Left lung (tissue), 10 donors: Measurements from ENCODE around the gene POLA1. TPM values are rescaled to one million over a fixed set of nuclear protein-coding genes. Genes with fewer than 3 reads are reported as not detected.

Experiments used
- ATAC-seq: fragments of 200-7000 bp; cut with Tn5 transposase; one replicate; pipeline ENCODE4 v1.9.1; 2020; ENCODE audit warnings: moderate library complexity
- DNase-seq, 4 donors: peaks; one replicate each; pipeline ENCODE4 v3.0.0-alpha.2; 2013 to 2020
- H3K27ac ChIP-seq, 2 donors: fragments of 200-600 bp; sonication (generic) in 1 of 2; one replicate each; pipeline versions ENCODE4 v1.5.0 to v1.8.0; 2020 to 2021
- H3K27me3 ChIP-seq, 2 donors: fragments of 200-600 bp; sonication (generic) in 1 of 2; one replicate each; pipeline versions ENCODE4 v1.5.0 to v1.8.0; 2020 to 2021
- H3K36me3 ChIP-seq, 2 donors: fragments of 200-600 bp; sonication (generic) in 1 of 2; one replicate each; pipeline versions ENCODE4 v1.5.0 to v1.8.0; 2020 to 2021
- H3K4me1 ChIP-seq, 2 donors: fragments of 200-600 bp; one replicate each; pipeline ENCODE4 v1.8.0; 2021
- H3K4me3 ChIP-seq, 2 donors: fragments of 200-600 bp; sonication (generic) in 1 of 2; one replicate each; pipeline versions ENCODE4 v1.5.0 to v1.8.0; 2020 to 2021; ENCODE audit warnings: mild to moderate bottlenecking in 1 of 2
- H3K9me3 ChIP-seq, 2 donors: fragments of 200-600 bp; sonication (generic) in 1 of 2; one replicate each; pipeline versions ENCODE4 v1.5.0 to v1.8.0; 2020 to 2021
- intact Hi-C, 2 donors: fragments of 100-400 bp; cut with DNase I; formaldehyde crosslinking; loops; one replicate each; pipeline versions ENCODE4 v1.11.2 to v1.14.2; 2022
- polyA plus RNA-seq, 6 donors: library from polyadenylated mRNA; unstranded; fragments of 120-200 nt; gene quantifications; one replicate each; pipeline ENCODE4 v1.2.1, GENCODE V29; 2013; ENCODE audit not compliant: insufficient read length in 6 of 6
- total RNA-seq, 2 donors: library from RNA; stranded (reverse); fragmentation: NEBNext Ultra II Directional; extraction: Animal tissue kit (Norgen Biotek cat#: 25700); gene quantifications; one replicate each; pipeline ENCODE4 v1.2.1, GENCODE V29; 2021
- TF ChIP-seq, protein P1 (sequence below), 2 donors: fragments of 200-600 bp; sonication (generic) in 1 of 2; IDR thresholded peaks; one replicate each; pipeline versions ENCODE4 v1.5.0 to v1.8.0; 2021; ENCODE audit warnings: antibody characterized with exemption in 2 of 2
- donor health status: DM: no; HTN: yes; CAD: no.
- donor health status: DM: no; HTN: no; CAD: no.

Gene POLA1
- total and polyA plus RNA-seq, 8 donors: 11.0 to 19.6 (median 15.8) TPM

DNA sequence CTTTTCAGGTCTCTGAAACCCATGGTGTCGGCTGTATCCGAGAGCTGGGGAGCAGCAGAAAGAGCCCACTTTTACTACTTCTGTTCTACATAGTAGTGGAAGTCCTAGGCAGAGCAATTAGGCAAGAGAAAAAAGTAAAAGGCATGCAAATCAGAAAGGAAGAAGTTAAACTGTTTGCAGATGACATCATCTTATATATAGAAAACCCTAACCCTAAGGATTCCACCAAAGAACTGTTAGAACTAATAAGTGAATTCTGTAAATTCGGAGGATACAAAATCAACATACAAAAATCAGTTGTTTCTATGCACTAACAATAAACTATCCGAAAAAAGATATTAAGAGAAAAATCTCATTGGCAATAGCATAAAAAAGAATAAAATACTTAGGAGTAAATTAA, 95.3 kb downstream of the POLA1 start:
- H3K27me3 ChIP-seq: no peaks in the 10 kb centered on the region
- DNase-seq (no peak), ATAC-seq (no peak)
- H3K4me3 ChIP-seq: no peak overlapping the region
- TF ChIP-seq, protein P1, sequence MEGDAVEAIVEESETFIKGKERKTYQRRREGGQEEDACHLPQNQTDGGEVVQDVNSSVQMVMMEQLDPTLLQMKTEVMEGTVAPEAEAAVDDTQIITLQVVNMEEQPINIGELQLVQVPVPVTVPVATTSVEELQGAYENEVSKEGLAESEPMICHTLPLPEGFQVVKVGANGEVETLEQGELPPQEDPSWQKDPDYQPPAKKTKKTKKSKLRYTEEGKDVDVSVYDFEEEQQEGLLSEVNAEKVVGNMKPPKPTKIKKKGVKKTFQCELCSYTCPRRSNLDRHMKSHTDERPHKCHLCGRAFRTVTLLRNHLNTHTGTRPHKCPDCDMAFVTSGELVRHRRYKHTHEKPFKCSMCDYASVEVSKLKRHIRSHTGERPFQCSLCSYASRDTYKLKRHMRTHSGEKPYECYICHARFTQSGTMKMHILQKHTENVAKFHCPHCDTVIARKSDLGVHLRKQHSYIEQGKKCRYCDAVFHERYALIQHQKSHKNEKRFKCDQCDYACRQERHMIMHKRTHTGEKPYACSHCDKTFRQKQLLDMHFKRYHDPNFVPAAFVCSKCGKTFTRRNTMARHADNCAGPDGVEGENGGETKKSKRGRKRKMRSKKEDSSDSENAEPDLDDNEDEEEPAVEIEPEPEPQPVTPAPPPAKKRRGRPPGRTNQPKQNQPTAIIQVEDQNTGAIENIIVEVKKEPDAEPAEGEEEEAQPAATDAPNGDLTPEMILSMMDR (IDR thresholded peaks at IDR 0.05): no peak
- intact Hi-C loops: no loop called here
- no peaks in the 10 kb centered on the region for H3K4me1 ChIP-seq
- H3K27ac ChIP-seq: no peak overlapping the region
- H3K36me3 ChIP-seq: no peaks in the 10 kb centered on the region
- H3K9me3 ChIP-seq: no peaks in the 10 kb centered on the region

- no peaks in the 10 kb centered on the region for H3K36me3 ChIP-seq
- DNase-seq: no peak
- H3K4me3 ChIP-seq: no peak overlapping the region
- no peaks in the 10 kb centered on the region for H3K9me3 ChIP-seq
- no peaks in the 10 kb centered on the region for H3K27me3 ChIP-seq
- H3K27ac ChIP-seq: no peak overlapping the region
- TF ChIP-seq, protein P1 (IDR thresholded peaks at IDR 0.05): no peak
- intact Hi-C loops: no loop called here
- H3K4me1 ChIP-seq: no peaks in the 10 kb centered on the region
- no peak for ATAC-seq
Measured at GRCh38 chrX:24790166-24790565, 96.4 kb downstream of the POLA1 start.

DNA sequence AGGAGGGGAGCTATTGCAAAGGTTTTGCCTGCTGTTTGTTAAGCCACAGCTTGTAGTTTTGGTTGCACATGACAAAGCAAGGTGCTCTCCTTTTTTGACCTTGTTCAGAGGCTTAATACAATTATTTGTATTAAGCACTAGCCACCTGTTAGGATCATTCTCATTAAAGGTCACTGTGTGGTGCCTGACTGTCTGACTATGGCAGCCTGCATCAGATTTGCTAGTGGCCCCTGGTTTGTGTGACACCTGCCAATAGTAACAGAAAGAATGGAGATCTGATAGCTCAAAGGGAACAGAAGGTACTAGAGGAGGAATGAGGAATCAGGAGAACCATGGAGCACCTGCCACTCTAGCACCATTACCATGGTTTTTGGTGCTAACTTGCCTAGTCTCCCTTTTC, 102.5 kb downstream of the POLA1 start:
- no peak for ATAC-seq
- no peak overlapping the region for H3K4me3 ChIP-seq
- H3K9me3 ChIP-seq: no peaks in the 10 kb centered on the region
- TF ChIP-seq, protein P1 (IDR thresholded peaks at IDR 0.05): no peak
- no peaks in the 10 kb centered on the region for H3K4me1 ChIP-seq
- DNase-seq: no peak
- no peaks in the 10 kb centered on the region for H3K36me3 ChIP-seq
- intact Hi-C loops: no loop called here
- H3K27ac ChIP-seq: no peak overlapping the region
- no peaks in the 10 kb centered on the region for H3K27me3 ChIP-seq

DNA sequence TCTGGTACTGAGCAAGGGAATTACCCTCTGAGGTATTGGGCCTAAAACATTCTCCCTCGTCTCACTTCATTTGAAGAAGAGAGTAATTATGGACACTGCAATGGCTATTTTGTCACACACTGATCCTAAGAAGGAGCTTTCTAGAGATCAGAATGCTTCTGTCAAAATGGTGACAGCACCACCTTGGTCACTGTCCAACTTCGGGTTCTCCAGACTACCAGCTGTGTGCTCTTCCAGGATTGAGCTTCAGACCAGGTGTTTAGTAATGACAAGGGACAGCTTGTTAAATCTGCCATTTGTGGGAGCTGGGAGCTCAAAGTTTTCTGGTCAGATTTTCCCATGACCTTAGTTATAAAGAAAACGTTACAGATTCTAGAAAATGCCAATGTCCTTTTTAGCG, 105.4 kb downstream of the POLA1 start:
- intact Hi-C loops: no loop called here
- H3K27me3 ChIP-seq: no peaks in the 10 kb centered on the region
- no peak overlapping the region for H3K27ac ChIP-seq
- ATAC-seq (no peak), DNase-seq (no peak)
- H3K4me1 ChIP-seq: no peaks in the 10 kb centered on the region
- H3K36me3 ChIP-seq: no peaks in the 10 kb centered on the region
- H3K4me3 ChIP-seq: no peak overlapping the region
- TF ChIP-seq, protein P1 (IDR thresholded peaks at IDR 0.05): no peak
- H3K9me3 ChIP-seq: no peaks in the 10 kb centered on the region

DNA sequence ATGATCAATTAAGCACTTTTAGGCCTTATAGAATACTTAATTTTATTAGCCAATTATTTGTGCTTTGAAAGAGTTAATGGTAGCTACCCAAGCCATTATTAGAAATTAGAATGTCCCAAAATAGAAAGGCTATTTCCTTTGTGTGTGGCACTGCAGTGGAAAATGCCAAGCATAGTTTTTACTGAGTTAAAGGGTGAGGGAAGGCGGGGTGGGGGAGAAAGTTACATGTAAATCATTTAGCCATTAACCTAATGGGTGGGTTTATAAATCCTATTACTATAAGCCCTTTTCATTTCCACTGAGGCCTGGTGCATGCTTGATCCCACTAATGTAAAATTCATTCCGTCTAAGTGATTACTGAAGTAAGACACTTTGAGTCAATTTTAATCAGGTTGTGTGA, 105.8 kb downstream of the POLA1 start:
- Histone ChIP-seq H3K4me1 (no peaks in the 10 kb centered on the region), H3K27ac (no peak overlapping the region), H3K36me3 (no peaks in the 10 kb centered on the region), H3K4me3 (no peak overlapping the region), H3K27me3 (no peaks in the 10 kb centered on the region), H3K9me3 (no peaks in the 10 kb centered on the region)
- DNase-seq (no peak), ATAC-seq (no peak)
- TF ChIP-seq, protein P1 (IDR thresholded peaks at IDR 0.05): no peak
- intact Hi-C loops: no loop called here
